ENCODE results near the gene CEP295NL.

CEP295NL gene

GRCh38 chr17:78840780-78841611 is 62.0 kb downstream of the CEP295NL start, which contains the start of gene USP36:
TSS of gene USP36 (minus strand) at chr17:78840814. CDS start at chr17:78836363, 4,451 bp downstream.
- in situ Hi-C loops (cut with MboI; ENCODE audit: low sequenced_read_pairs): no loop called here
